Glutamatergic neuron (in vitro differentiated cells): ENCODE results near the gene CLCN1. TPM values are rescaled to one million over a fixed set of nuclear protein-coding genes. Genes with fewer than 3 reads are reported as not detected.
"Not testable (repeated sequence)": the region's sequence is repeated elsewhere in the genome, so short reads cannot be mapped to it uniquely, and the experiment has no call there.

Source experiments
- DNase-seq: peaks from one replicate; pipeline ENCODE4 v3.0.0; 2022
- H3K27ac Mint-ChIP-seq: one replicate; pipeline ENCODE4 v1.8.0; 2020; ENCODE audit warnings: mild to moderate bottlenecking, mixed read lengths, inconsistent platforms; ENCODE audit not compliant: unreplicated experiment
- H3K27me3 Mint-ChIP-seq: one replicate; pipeline ENCODE4 v1.8.0; 2020; ENCODE audit warnings: mild to moderate bottlenecking, moderate library complexity, mixed read lengths, inconsistent platforms; ENCODE audit not compliant: unreplicated experiment
- H3K36me3 Mint-ChIP-seq: one replicate; pipeline ENCODE4 v1.8.0; 2020; ENCODE audit warnings: mild to moderate bottlenecking, mixed read lengths, inconsistent platforms; ENCODE audit not compliant: unreplicated experiment
- H3K4me1 Mint-ChIP-seq: one replicate; pipeline ENCODE4 v1.8.0; 2020; ENCODE audit warnings: mild to moderate bottlenecking, low read depth, mixed read lengths, inconsistent platforms; ENCODE audit not compliant: unreplicated experiment
- H3K4me3 Mint-ChIP-seq: one replicate; pipeline ENCODE4 v1.8.0; 2020; ENCODE audit warnings: mild to moderate bottlenecking, mixed read lengths, inconsistent platforms; ENCODE audit not compliant: unreplicated experiment
- H3K9me3 Mint-ChIP-seq: one replicate; pipeline ENCODE4 v1.8.0; 2020; ENCODE audit warnings: mild to moderate bottlenecking, moderate library complexity, mixed read lengths, inconsistent platforms; ENCODE audit not compliant: unreplicated experiment
- total RNA-seq: library from RNA; stranded (reverse); fragmentation: NEBNext Ultra II Directional; extraction: Animal tissue kit (Norgen Biotek cat#: 25700); gene quantifications from one replicate; pipeline ENCODE4 v1.2.1, GENCODE V29; 2021; ENCODE audit not compliant: unreplicated experiment
- TF ChIP-seq, protein P1 (sequence below): fragments of 200-600 bp; sonication (generic); IDR thresholded peaks from one replicate; pipeline ENCODE4 v1.5.0; 2021; ENCODE audit not compliant: partially characterized antibody, unreplicated experiment

Gene CLCN1
- total RNA-seq, 1 donor from 2014 or later, result 0.56 TPM

DNA sequence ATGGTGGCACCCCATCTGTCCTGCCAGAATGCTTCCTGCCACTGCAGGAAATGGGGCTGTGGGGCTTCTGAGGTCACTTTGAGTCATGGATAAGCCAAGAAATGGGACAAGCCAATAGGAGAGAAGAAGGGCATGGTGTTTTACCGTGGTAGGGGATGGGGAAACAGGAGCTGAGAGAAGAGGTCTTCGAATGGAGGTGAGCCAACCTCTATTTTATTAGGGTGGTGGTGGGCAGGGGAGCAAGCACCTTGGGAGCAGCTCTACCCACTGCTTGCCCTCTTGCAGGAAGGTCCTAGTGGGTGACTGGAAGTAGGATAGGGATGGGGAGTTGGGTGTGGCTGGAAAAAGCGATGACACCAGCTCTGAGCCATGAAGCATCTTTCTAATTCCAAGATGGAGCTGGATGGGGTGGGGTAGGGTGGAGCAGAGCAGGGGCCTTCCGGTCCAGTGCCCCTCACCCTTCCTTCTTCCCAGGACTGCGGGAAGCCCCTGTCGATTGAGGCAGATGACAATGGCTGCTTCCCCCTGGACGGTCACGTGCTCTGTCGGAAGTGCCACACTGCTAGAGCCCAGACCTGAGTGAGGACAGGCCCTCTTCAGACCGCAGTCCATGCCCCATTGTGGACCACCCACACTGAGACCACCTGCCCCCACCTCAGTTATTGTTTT lies 74.3 kb downstream of the CLCN1 start:
- H3K4me3 Mint-ChIP-seq, result no peak overlapping the region
- TF ChIP-seq, protein P1, sequence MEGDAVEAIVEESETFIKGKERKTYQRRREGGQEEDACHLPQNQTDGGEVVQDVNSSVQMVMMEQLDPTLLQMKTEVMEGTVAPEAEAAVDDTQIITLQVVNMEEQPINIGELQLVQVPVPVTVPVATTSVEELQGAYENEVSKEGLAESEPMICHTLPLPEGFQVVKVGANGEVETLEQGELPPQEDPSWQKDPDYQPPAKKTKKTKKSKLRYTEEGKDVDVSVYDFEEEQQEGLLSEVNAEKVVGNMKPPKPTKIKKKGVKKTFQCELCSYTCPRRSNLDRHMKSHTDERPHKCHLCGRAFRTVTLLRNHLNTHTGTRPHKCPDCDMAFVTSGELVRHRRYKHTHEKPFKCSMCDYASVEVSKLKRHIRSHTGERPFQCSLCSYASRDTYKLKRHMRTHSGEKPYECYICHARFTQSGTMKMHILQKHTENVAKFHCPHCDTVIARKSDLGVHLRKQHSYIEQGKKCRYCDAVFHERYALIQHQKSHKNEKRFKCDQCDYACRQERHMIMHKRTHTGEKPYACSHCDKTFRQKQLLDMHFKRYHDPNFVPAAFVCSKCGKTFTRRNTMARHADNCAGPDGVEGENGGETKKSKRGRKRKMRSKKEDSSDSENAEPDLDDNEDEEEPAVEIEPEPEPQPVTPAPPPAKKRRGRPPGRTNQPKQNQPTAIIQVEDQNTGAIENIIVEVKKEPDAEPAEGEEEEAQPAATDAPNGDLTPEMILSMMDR, result no peak
- no peak for DNase-seq
- no peak overlapping the region for H3K27ac Mint-ChIP-seq
- peaks cover 7% of the 10 kb centered on the region for H3K9me3 Mint-ChIP-seq
- peaks cover 7% of the 10 kb centered on the region for H3K4me1 Mint-ChIP-seq
- peaks cover 11% of the 10 kb centered on the region for H3K27me3 Mint-ChIP-seq
- H3K36me3 Mint-ChIP-seq, result peaks cover 5% of the 10 kb centered on the region

DNA sequence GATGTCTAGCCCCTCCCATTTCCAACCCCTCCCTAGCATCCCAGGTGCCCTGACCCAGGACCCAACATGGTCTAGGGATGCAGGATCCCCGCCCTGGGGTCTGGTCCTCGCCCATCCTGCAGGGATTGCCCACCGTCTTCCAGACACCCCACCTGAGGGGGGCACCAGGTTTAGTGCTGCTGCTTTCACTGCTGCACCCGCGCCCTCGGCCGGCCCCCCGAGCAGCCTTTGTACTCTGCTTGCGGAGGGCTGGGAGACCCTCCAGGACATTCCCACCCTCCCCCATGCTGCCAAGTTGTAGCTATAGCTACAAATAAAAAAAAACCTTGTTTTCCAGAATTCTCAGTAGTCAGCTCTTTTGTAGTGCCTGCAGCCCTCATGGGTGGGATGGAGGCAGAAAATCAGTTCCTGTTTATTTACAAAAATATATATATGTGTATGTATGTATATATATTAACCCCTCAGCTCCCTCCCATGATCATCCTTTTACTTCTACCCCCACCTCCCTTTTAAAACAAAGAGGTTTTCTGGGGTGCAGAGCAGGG lies 74.9 kb downstream of the CLCN1 start:
- H3K27me3 Mint-ChIP-seq, result peaks cover 13% of the 10 kb centered on the region
- H3K27ac Mint-ChIP-seq, result no peak overlapping the region
- peaks cover 7% of the 10 kb centered on the region for H3K4me1 Mint-ChIP-seq
- DNase-seq, result no peak
- H3K9me3 Mint-ChIP-seq, result peaks cover 7% of the 10 kb centered on the region
- TF ChIP-seq, protein P1, result no peak
- peaks cover 5% of the 10 kb centered on the region for H3K36me3 Mint-ChIP-seq
- no peak overlapping the region for H3K4me3 Mint-ChIP-seq

DNA sequence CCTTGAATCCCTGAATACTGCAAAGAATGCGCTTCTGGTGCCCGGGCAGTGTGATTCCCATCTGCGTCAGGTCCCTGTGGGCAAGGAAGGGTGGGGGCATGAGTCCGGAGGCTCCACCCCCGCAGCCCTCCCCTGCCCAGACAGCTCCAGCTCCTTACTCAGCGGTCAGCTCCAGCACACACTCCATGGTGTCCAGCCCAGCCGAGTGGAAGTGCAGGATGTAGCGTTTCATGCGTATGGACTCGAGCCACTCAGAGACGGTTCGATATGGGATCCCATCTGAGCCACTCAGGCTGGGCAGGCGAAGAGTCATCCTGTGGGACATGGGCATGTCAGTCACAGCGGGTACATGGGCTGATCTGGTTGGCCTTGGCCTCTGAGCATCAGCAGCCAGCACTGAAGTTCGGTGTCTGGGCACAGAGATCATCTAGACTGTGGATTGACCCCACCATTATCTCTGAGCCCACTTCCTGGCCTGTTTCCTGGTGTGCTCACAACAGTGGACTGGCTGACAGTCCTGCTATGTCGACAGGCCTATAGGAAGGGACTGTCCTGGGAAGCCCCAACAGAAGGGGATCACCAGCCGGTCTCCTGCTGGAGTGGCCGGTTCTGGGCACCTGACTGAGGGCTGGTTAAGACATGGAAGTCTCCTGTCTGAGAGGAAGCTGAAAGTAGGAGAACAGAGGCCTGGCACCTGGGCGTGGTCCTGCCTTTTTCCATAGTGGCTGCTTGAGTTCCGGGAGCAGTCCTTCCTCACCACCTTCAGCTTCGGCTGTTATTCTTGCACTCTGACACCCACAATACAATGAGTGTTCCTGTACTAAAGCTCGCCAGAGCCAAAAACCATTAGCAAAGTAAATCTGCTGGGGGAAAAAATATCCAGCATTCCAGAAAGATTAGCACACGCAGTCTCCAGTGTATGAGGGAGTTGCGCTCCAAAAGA lies 75.8 kb downstream of the CLCN1 start:
- Mint-ChIP-seq H3K27me3 (peaks cover 13% of the 10 kb centered on the region), H3K27ac (no peak overlapping the region), H3K9me3 (peaks cover 9% of the 10 kb centered on the region), H3K4me3 (no peak overlapping the region), H3K36me3 (peaks cover 5% of the 10 kb centered on the region), H3K4me1 (peaks cover 7% of the 10 kb centered on the region)
- DNase-seq, result no peak
- TF ChIP-seq, protein P1, result no peak

DNA sequence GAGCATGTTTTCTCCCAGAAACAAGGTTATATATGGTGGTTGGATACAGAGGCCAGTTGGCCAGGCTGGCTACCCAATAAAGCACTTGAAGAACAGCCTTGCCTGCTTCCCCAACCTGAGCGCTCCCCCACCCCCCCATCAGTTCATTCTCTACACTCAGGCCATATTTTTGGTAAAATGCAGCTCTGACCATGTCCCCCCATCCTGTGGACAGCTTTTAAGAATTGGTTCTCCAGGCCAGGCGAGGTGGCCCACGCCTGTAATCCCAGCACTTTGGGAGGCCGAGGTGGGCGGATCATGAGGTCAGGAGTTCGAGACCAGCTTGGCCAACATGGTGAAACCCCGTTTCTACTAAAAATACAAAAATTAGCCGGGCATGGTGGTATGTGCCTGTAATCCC lies 76.5 kb downstream of the CLCN1 start:
- DNase-seq, H3K4me1 Mint-ChIP-seq, H3K36me3 Mint-ChIP-seq, H3K27ac Mint-ChIP-seq, H3K4me3 Mint-ChIP-seq: not testable (repeated sequence)
- Mint-ChIP-seq H3K9me3 (peaks cover 11% of the 10 kb centered on the region), H3K27me3 (peaks cover 13% of the 10 kb centered on the region)

DNA sequence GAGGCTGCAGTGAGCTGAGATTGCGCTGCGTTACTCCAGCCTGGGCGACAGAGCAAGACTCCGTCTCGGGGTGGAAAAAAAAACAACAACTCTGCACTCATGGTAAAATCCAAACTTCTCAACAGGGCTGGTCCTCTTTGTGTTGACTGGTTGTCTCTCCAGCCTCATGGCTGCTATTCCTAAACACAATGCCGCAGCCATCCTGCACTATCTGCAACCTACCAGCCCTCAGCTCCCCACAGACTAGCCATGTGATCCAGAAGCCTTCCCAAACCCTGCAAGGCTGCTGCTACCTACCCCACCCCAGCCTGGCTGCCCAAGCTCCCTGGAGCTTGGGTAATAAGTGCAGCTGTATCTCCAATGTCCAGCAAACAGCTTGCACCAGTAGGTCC lies 77.0 kb downstream of the CLCN1 start:
- no peak overlapping the region for H3K27ac Mint-ChIP-seq

More for the DNA sequence above, 77.0 kb downstream of the CLCN1 start:
- TF ChIP-seq, protein P1, result no peak
- Mint-ChIP-seq H3K9me3 (peaks cover 13% of the 10 kb centered on the region), H3K4me1 (peaks cover 4% of the 10 kb centered on the region), H3K4me3 (no peak overlapping the region), H3K36me3 (peaks cover 5% of the 10 kb centered on the region), H3K27me3 (peaks cover 13% of the 10 kb centered on the region)
- no peak for DNase-seq
